Left renal pelvis (tissue), 4 donors: ENCODE data around the gene RPUSD4. TPM values are rescaled to one million over a fixed set of nuclear protein-coding genes. Genes with fewer than 3 reads are reported as not detected.
A peak's percentile ranks its signal among the peaks of the same experiment; 100 is the strongest.
"Not testable (repeated sequence)": the region's sequence is repeated elsewhere in the genome, so short reads cannot be mapped to it uniquely, and the experiment has no call there.

Source experiments
- DNase-seq, 4 donors: peaks; one replicate each; pipeline ENCODE4 v3.0.0-alpha.2; 2013; ENCODE audit warnings: low read depth in 4 of 4, low spot score in 3 of 4
- polyA plus RNA-seq, 4 donors: library from polyadenylated mRNA; unstranded; fragments of 120-200 nt; gene quantifications; one replicate each; pipeline ENCODE4 v1.2.1, GENCODE V29; 2013; ENCODE audit not compliant: insufficient read length in 4 of 4

The RPUSD4 gene, protein sequence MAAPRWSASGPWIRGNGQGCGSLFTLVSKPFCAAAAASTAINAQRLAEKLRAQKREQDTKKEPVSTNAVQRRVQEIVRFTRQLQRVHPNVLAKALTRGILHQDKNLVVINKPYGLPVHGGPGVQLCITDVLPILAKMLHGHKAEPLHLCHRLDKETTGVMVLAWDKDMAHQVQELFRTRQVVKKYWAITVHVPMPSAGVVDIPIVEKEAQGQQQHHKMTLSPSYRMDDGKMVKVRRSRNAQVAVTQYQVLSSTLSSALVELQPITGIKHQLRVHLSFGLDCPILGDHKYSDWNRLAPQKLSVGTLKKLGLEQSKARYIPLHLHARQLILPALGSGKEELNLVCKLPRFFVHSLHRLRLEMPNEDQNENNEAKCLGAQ
- polyA plus RNA-seq: 10 to 100 TPM; 29.1 to 38.6 (median 30.4) TPM

DNA sequence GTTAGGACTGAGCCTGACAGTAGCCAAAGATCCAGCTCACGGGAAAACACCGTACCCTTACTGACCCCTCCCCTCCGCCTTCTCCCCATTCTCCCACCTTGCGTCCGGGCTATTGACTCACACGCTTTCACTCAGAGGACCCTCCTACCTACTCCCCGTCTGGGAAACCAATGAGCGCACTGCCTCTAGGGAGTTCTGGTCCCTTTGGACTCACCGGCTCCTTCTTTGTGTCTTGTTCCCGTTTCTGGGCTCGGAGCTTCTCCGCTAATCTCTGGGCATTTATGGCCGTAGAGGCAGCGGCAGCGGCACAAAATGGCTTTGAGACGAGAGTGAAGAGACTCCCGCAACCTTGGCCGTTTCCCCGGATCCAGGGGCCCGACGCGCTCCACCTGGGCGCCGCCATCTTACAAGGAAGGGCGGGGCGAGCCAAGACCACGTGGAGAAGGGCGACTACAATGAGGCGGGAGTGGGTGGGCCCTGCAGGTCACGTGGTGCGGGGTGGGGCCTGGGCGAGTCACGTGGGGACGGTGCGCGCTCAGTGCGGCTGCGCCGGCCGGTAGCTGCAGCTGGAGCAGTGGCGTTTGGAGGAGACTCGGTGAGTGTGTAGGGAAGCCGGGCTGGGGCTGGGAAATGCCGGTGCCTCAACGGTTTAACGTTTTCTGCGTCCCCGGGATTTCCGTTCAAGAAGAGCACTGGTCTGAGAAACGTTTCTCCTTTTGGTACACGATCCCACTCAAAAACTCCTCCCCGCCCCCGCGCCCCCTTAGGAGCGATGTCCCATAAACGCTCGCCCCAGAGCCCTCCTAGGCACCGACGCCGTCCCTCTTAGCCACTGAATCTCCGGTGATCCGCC lies at the start of gene RPUSD4, which contains the start of gene FAM118B:
Gene RPUSD4, minus strand, starts transcription at position 415 of the 853 bp plus-strand sequence. Its CDS starts 12 bp downstream, at position 403.
Gene FAM118B, plus strand, starts transcription at position 547 of the 853 bp plus-strand sequence. CDS start 23,220 bp downstream, outside the sequence.
- peak; percentile 82 to 93 (median 90) for DNase-seq

DNA sequence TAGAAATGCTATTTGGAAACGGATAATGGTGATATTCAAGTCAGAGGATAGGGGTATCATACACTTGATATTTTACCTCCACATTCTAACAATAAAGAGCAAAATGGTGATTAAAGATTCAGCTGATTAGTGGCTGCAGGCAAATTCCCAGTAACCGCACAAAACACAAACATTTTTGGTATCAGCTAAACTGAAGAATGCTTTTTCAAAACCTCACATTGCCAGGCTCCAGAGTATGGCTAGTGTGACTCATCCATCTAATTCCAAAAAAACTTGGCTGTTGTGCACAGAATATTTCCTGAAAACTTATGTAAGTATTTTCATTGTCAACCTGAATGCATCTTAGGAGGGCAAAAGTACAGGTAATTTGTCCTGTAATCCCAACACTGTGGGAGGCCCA lies 46.3 kb upstream of the RPUSD4 start:
- DNase-seq: no peak

DNA sequence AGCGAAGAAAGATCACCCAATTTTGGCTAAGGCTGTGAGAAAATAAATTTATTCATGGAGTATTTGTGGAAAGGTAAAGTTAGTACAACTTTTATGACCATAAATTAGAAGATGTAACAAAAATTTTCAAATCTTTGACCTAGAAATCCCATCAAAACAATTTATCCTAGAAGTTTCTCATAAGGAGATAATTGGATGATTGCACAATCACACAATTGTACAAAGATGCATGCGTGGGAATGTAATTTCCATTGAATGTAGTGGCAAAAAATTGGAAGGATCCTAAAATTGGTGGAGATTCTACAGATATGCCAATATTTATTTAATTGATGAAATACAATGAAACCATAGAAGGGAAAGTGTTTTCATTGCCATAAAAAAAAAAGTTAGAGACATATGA lies 45.7 kb upstream of the RPUSD4 start:
- DNase-seq: no peak

DNA sequence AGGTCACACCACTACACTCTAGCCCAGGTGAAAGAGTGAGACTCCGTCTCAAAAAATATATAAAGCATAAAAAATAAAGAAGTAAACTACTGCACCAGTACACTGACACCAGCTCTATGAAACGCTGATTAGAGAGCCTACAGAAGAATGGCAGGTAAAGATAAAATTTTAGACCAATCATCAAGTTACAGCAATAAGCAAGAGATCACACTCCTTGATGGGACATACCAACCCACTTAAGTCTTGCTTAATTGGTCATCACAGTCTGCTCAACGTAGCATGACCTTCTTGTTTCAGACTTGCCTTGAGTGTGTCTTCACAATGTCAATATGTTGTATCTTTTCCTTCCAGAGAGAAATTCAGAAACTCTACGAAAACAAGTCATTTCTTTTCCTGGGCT lies 44.8 kb upstream of the RPUSD4 start:
- DNase-seq: no peak

DNA sequence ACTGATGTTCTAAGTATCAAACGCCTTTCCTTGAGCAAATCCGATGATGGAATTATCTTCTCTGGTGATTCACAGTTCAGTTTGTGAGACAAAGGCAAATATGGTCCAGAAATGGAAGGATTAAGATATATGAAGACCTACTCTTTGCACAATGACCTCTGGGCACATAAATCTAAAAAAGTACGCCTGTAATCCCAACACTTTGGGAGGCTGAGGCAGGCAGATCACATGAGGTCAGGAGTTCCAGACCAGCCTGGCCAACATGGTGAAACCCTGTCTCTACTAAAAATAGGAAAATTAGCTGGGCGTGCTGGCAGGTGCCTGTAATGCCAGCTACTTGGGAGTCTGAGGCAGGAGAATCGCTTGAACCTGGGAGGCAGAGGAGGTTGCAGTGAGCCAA lies 44.1 kb upstream of the RPUSD4 start:
- DNase-seq: not testable (repeated sequence)

DNA sequence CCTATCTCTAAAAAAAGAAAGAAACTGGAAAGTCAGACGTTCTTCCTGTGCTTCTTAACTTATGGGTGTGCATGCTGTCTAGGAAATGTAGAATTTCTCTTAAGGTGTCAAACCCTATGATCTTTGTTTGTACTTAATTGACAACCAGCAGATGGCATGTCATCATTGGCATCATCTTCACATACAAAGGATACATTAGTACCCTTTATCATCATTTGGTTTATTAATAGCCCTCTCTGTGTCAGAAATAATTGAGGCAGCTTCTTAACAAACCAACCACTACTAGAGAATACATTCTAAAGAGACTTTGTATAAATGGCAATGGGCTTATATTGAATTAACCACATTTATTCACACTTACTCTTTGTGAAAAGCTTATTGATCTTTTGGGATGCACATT lies 43.4 kb upstream of the RPUSD4 start:
- DNase-seq: no peak

DNA sequence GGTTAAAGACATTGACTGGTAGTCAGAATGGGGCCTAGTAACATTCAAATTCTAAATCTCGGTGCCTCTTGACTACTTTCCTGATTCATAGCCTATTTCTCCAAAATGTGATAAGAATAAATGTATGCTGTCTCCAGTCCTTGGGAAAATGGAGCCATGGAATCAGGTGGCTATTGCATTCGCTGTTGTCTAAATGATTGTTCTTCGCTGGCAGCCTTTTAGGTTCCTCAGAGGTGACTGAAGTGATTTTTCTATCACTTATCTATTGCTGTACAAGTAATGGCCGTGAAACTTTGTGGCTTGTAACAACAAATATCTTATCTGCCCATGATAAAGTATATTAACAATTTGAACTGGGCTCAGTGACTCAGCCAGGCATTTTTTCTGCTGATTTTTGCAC lies 41.8 kb upstream of the RPUSD4 start:
- no peak for DNase-seq

DNA sequence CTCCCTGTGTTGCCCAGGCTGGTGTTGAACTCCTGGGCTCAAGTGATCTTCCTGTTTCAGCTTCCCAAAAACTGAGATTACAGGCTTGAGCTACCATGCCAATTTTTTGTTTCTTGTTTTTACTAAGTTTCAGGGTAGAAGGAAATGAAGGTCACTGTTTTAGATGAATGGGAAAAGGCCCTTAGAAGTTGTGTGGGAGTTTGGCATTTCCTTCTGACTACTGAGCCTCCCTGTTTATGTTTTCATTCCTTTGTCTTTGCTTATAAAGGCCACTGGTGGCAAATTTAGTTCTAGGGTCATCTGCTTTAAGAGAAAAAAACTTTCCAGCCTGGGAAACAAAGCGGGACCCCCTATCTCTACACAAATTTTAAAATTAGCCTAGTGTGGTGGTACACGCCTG lies 35.2 kb upstream of the RPUSD4 start:
- DNase-seq: no peak

DNA sequence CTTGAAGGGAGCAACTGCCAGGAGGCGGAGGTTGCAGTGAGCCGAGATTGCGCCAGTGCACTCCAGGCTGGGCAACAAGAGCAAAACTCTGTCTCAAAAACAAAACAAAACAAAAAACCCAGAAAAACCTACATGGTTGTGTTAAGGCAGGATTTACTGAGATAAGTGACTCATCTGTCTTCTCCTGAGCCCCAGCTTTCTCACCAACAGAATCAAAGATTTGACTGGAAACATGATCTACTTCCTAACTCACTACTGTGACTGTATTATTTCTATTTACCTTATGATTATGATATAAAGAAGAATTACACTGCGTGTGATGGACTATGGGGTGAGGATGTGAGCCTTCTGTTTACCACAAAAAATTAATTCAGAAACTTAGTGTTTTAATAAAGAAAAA lies 21.9 kb upstream of the RPUSD4 start:
- no peak for DNase-seq

DNA sequence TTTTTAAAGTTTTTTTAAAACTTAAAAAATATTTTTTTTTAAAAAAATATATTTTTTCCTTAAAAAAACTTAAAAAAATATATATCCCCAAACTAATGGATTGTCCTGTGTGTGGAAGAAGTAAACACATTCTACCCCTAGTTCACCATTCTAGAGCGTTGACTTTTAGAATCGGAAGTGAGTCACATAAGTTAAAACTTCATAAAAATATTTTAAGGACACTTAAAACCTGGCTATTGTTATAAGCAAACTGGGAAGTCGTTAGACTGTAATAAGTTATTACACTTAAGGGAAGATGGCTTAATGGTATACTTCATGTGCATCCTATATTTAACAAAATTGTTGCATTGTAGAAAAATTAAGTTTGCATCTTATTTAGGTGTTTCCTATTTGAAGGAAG lies 21.2 kb upstream of the RPUSD4 start:
- DNase-seq: no peak

DNA sequence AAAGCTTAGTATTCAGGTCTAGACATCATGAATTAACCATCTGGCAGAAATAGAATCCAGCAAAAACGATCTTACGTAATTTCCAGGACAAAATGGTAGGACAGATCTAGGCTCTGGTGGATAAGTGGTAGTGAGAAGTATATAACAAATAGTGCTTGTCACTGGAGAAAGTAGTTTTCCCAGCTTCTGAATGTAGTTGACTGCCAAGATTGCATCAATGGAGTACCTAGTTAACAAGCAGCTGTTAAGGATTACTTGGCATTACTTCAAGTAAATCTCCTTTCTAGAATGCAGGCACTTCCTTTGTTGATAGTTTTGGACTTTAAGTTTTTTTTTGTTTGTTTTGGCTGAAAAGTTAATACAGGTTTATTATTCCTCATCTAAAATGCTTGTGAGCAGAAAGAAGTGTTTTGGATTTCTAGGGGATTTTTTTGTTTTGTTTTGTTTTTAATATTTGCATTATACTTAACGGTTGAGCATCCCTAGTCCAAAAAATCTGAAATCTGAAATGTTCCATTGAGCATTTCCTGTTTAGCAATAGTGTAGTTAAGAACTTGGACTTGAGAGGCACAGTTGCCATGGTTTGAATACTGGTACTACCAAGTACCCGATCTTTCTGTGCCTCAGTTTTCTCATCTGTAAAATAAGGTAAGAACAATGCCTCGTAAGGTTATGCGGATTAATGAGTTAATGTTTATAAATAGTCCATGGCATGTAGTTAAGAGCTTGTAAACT lies 20.4 kb upstream of the RPUSD4 start:
- DNase-seq: no peak

DNA sequence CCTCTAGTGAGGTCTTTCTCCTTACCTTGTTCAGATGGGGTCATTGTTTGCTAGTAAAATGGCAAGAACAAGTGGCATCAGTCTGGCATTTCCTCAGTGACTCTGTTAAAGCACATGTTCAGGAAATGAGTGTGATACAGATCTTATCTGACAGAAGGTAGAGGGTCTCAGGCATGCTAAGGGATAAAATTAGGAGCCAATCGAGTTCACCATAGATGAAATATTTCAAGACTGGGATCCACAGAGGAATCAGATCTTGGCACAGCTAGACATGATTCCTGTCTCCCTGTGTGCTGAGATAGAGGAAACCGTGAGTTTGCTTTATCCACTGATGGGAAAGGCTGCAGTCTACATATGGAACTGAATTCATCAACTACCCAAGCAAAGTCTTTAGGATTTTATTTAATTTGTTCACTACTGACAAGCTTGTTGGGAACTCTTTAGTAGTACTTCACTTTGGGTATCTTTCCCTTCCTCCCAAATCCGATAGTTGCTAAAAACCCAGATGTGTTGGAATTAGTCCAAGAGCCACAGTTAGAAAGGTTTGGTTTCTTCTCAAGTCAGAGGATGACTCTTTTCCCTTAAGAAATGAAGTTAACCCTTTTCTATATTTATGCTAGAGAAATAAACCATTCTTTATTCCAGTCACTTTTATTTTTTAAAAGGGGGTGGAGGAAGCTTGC lies 18.5 kb upstream of the RPUSD4 start:
- no peak for DNase-seq

DNA sequence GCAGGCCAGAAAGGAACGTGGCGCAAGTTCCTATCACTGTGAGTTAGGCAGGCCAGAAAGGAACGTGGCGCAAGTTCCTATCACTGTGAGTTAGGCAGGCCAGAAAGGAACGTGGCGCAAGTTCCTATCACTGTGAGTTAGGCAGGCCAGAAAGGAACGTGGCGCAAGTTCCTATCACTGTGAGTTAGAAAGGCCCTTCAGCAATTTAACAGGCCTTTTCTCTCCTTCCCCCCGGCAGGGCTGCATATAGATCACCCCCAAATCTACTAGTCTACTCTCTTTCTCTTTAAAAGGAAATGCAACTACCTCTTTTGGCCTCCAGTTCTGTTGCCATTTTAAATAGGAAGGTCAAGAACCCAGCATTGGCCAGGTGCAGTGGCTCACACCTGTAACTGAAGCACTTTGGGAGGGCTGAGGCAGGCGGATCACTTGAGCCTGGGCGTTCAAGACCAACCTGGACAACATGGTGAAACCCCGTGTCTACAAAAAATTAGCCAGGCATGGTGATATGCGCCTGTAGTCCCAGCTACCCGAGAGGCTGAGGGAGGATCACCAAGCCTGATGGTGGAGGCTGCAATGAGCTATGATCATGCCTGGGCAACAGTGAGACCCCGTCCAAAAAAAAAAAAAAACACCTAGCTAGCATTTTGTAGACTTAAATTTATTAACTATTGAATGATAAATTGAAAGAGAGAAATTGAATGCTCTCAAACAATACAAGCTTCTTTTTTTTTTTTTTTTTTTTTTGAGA lies 15.1 kb upstream of the RPUSD4 start:
- DNase-seq: no peak

DNA sequence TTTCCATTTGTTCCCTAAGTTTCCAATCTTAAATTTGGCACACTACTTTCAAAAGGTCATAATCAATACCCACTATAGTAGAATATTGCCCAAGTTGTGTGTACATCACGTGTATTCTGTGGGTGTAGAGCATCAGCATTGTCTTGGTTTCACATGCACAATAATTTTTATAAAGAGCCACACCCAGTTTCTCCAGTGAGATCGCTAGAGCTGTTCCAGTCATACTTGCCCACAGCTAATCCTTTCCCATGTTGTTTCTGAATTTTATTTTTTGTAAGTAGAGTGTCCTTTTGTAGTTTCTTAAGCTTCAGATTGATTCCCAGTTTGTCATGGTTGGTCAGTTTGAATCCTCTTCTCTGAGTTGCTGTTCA lies 13.8 kb upstream of the RPUSD4 start:
- no peak for DNase-seq

DNA sequence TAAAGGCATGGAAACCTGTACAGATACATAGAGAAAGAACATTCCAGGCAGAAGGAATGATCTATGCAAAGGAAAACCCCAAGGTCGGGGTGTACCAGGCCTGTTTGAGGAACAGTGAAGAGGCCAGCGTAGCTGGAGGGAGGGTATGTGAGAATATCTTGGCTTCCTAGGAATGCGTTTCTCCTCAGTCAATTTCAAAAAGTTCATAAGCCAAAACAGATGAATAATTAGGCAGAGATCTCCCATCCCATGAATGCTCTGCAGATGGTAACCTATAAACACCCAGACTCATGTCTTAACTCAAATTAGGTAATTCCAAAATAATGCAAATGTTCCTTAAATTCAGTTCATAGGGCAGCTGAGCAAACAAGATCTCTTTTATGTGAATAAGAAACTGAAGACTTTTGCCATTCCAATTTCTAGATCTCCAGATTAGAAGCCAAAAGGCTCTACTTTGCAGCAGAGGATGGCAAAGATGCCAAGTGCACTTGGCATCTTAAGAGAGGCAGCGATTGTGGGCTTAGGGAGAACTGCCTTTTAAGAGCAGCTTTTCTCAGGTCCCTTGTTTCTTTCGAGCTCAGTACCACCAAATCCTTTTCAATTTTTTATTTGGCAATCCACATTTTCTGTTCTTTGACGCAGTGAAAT lies 13.3 kb upstream of the RPUSD4 start:
- no peak for DNase-seq

DNA sequence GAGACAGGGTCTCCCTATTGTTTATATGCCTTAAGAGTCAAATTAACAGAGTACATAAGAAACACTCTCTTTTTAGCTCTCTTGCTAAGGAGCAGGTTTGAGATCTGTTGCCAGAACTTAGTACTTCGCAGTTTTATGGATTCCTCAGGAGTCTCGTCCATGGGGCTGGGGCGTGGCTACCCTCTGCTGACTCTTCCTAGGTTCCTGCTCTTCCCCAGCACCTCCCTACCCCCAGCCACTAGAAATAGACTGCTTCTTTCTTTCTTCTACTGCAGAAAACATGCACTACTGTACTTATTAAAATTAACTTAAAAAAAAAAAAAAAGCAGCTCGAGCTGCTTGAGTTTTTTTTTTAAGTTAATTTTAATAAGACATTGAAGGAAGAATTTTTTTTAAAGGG lies 8.1 kb upstream of the RPUSD4 start:
- no peak for DNase-seq

DNA sequence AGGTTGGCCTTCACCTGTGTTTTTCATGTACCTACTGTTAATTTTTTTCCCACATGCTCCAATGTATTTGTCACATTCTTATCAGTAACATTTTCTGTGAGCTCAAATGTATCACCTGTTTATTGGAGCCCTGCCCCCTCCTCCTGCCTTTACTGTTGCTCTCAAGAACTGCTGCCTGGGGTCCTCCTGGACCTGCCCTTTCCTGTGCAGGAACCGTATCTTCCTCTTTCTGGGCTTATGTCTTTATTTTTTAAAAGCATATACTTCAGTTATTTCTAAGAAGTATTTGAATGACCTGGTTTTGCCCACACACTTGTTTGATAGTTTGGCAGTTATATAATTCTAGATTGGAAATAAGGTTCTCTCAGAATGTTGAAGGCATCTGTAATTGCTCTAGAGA lies 6.0 kb upstream of the RPUSD4 start:
- DNase-seq: no peak

DNA sequence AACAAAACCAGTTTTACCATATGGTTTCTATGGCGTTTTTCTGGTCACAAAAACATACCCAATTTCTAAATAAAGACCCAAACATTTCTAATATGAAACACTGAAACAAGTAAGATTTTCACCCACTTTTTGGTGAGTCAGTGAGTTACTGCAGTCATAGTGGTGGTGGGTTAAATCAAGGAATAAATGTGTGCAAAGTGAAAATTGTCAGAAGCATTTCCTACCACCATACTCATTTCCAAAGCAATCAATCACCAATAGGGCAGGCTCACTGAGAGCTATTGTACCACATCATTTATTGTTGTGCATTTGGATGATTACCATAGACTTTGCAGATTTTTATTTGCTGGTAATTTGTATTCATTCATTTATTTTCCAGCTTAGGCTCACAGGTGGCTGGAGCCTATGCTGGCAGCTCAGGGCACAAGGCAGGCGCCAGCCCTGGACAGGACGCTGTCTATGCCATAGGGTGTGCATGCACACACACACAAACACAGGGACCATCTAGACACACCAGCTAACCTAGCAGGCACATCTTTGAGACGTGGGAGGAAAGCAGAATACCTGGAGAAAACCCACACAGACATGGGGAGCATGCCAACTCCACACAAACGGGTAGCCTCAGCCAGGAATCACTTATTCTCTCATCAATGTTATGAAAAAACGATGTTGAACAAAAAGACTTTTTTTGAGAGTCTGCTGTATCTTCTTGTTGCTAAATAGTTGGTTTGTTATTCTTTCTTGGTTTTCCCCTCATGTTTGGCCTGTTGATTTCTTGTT lies 5.3 kb upstream of the RPUSD4 start:
- DNase-seq: no peak

DNA sequence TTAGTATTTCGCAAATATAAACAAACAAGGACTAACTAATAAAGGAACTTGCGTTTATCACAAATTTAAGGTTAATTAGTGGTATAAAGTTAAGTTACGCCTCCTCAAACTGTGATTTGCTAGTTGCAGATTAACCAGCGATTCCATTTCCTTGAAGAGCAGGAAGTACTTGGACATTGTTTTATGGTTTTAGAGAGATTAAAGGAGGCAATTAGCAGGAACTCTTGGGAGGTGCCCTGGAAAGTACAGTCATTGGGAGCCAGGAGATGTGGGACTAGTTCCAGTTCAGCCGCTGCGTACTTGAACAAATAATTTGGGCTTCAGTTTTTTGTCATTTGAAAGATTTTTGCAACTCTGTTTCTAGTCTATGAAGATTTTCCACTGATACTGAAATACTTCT lies 3.4 kb upstream of the RPUSD4 start:
- DNase-seq: no peak
